Measurements from ENCODE around the gene DIP2B.

The DIP2B gene

GRCh38 chr12:50786498-50787231, 281.9 kb downstream of the DIP2B start:
- in situ Hi-C loops (cut with MboI; ENCODE audit: low sequenced_read_pairs): loop anchor here (25.0 kb wide), 1 partner anchor 551 kb away; the partner anchor contains the start of gene CELA1

- in situ Hi-C loops (cut with MboI; ENCODE audit: low sequenced_read_pairs): loop anchor here (25.0 kb wide), 1 partner anchor 550 kb away; the partner anchor contains the start of gene CELA1
Observed at GRCh38 chr12:50787618-50788017, 282.8 kb downstream of the DIP2B start.

GRCh38 chr12:50788561-50788960, 283.8 kb downstream of the DIP2B start:
- in situ Hi-C loops (cut with MboI; ENCODE audit: low sequenced_read_pairs): loop anchor here (25.0 kb wide), 1 partner anchor 549 kb away; the partner anchor contains the start of gene CELA1

GRCh38 chr12:50790081-50790480, 285.3 kb downstream of the DIP2B start:
- in situ Hi-C loops (cut with MboI; ENCODE audit: low sequenced_read_pairs): loop anchor here (25.0 kb wide), 1 partner anchor 547 kb away; the partner anchor contains the start of gene CELA1
